WI38 (cell line): ENCODE results near the gene SLC25A47.

ENCODE experiments used
- H3K4me3 ChIP-seq: 2 replicates; pipeline ENCODE4 v1.5.1; 2011; ENCODE audit warnings: low read depth, mild to moderate bottlenecking, control low read depth, low read length
- TF ChIP-seq, protein P1 (sequence below): IDR thresholded peaks from 2 replicates; pipeline ENCODE4 v1.5.1; 2012; ENCODE audit warnings: low read depth, mild to moderate bottlenecking, control low read depth, low read length

Gene SLC25A47

DNA sequence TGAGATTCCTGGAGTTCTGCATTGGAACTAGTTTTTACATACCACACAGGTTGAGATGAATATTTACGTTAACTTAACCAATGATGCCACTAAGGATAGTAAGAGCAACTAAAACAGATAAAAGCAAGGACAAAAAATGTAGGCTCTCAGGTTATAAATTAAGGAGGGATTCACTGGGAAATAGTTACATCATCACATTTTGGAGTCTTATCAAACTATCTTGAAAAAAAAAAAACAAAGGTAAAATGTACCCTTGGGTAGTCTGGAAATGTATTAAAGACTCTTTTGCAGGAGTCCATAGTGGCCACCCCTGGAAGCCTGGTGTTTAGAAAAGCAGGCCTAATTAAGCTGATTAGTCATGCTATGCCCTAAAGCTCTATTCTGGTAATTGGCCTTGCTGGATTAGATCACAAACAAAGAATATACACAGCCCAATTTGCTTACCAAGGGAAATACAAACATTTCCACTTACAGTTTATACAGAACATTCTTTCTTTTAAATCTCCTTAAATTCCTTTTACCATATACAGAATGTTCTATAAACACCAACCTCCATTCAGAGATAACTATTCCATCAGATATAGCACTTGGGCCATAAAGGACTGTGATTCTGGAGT lies 39.3 kb downstream of the SLC25A47 start:
- TF ChIP-seq, protein P1, sequence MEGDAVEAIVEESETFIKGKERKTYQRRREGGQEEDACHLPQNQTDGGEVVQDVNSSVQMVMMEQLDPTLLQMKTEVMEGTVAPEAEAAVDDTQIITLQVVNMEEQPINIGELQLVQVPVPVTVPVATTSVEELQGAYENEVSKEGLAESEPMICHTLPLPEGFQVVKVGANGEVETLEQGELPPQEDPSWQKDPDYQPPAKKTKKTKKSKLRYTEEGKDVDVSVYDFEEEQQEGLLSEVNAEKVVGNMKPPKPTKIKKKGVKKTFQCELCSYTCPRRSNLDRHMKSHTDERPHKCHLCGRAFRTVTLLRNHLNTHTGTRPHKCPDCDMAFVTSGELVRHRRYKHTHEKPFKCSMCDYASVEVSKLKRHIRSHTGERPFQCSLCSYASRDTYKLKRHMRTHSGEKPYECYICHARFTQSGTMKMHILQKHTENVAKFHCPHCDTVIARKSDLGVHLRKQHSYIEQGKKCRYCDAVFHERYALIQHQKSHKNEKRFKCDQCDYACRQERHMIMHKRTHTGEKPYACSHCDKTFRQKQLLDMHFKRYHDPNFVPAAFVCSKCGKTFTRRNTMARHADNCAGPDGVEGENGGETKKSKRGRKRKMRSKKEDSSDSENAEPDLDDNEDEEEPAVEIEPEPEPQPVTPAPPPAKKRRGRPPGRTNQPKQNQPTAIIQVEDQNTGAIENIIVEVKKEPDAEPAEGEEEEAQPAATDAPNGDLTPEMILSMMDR, result no peak
- H3K4me3 ChIP-seq, result no peak overlapping the region

DNA sequence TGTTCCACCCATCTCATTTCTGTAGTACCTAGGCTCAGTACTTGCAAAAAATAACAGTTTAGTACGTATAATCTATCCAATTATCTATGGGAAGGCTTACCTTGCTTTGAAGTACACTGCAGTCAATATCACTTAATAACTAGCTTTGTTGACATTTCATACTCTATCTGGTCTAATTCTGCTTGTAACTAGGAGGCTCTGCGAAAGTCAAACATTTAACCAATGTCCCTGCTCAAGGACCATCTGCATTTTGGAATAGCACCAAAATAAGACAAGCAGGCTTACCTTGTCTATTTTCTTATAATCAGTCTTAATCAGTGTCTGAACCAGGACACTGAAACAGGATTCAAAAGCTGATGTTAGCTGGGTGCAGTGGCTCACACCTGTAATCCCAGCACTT lies 39.9 kb downstream of the SLC25A47 start:
- TF ChIP-seq, protein P1, result no peak
- H3K4me3 ChIP-seq, result no peak overlapping the region

DNA sequence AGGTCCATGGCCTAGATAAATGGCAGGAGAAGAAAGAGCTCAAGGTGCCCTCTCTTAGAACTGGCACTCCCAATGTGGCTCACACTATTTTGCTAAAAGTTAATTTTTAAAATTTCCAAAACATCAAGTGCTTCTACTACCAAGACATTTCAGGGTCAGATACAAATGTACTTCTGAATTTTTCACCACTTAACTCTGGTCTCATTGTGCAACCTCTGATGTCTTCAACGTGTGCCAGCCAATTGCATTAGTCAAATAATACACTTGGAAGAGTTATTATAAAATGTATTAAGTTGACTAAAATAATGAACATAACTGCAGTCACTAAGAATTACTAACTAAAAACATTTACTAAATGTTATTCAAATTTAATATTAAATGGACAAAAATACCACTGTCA lies 41.3 kb downstream of the SLC25A47 start:
- H3K4me3 ChIP-seq, result no peak overlapping the region
- TF ChIP-seq, protein P1, result no peak

DNA sequence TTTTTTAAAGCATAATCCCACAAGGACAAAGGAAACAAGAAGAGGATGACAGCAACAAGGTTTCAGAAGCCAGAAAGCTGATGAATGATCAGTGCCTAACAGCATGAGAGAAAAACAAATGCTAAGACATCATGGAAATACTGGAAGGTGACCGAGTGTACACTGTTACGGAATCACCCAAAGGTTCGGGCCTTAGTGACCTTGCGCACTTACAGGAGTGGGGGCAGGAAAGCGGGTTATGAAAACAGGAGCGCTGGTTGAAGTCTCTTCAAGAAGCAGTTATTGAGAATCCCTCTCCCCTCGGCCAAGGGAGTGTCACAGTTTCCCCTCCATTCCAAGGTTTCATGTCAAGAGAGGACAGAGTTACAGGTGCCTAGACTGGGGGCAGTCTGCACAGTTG lies 42.6 kb downstream of the SLC25A47 start:
- TF ChIP-seq, protein P1, result no peak
- H3K4me3 ChIP-seq, result no peak overlapping the region

DNA sequence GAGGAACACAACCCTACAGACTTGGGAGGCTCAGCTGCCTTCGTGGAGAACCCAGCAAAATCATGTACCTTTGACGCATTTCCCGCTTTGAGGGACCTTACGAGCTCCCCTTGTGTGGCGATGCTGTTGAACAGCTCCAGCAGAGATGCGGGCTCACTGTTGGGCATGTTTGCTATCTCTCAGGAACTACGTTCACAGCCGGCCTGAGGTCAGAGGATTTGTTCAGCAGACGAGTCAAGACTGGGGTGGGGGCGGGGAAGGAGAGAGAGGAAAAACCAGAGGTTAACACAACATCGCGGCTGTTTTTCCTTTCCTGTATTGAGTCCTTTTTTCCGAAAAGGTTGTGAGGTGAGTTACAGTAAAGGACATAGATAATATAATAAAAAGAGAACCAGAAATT lies 45.9 kb downstream of the SLC25A47 start:
- TF ChIP-seq, protein P1, result no peak
- H3K4me3 ChIP-seq, result no peak overlapping the region

DNA sequence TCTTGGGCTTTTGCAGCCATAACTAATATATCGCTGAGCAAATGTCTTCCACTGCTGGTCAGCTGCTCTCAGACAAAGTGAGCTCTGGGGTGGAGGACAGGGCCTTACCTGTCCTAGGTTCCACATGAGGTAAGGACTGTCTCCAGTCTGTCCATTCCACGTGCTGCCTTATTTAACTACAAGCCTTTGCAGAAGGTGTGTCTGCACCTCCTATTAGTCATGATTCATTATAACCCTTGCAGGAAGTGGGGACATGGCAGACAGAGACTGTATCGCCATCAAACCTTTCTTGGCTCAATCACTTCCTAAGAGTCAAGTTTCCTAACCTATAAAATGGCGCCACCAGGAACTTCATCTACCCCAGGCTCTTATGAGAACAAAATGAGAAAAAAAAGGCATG lies 46.9 kb downstream of the SLC25A47 start:
- H3K4me3 ChIP-seq, result no peak overlapping the region
- TF ChIP-seq, protein P1, result no peak

DNA sequence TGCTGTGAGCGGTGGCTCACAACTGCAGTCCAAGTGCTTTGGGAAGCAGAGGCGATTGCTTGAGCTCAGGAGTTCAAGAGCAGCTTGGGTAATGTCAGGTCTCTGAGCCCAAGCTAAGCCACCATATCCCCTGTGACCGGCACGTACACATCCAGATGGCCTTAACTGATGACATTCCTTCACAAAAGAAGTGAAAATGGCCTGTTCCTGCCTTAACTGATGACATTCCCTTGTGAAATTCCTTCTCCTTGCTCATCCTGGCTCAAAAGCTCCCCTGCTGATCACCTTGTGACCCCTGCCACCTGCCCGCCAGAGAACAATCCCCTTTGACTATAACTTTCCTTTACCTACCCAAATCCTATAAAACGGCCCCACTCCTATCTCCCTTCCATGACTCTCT lies 48.6 kb downstream of the SLC25A47 start:
- TF ChIP-seq, protein P1, result no peak
- H3K4me3 ChIP-seq, result no peak overlapping the region; the same call in 1 of the 2 replicates
